Measurements from ENCODE around the gene MACF1.
"Not testable (repeated sequence)": the region's sequence is repeated elsewhere in the genome, so short reads cannot be mapped to it uniquely, and the experiment has no call there.

Gene MACF1

GRCh38 chr1:39441797-39442196 lies 237.3 kb downstream of the MACF1 start:
- no peak overlapping the region for H3K27ac ChIP-seq
- TF ChIP-seq CTCF (IDR thresholded peaks at IDR 0.05; ENCODE audit: low read depth, low read length): no peak
- H3K36me3 ChIP-seq: peaks cover 90% of the 10 kb centered on the region
- no peaks in the 10 kb centered on the region for H3K27me3 ChIP-seq (ENCODE audit: insufficient read depth, low read depth, severe bottlenecking)
- no peaks in the 10 kb centered on the region for H3K9me3 ChIP-seq (ENCODE audit: severe bottlenecking)
- DNase-seq: no peak
- no peak overlapping the region for H3K4me3 ChIP-seq (ENCODE audit: low read depth, low read length)

- DNase-seq: no peak
- Histone ChIP-seq H3K9me3 (ENCODE audit: severe bottlenecking) (no peaks in the 10 kb centered on the region), H3K27ac (no peak overlapping the region), H3K27me3 (ENCODE audit: insufficient read depth, low read depth, severe bottlenecking) (no peaks in the 10 kb centered on the region), H3K36me3 (peaks cover 93% of the 10 kb centered on the region), H3K4me3 (ENCODE audit: low read depth, low read length) (no peak overlapping the region)
- no peak for TF ChIP-seq CTCF (IDR thresholded peaks at IDR 0.05; ENCODE audit: low read depth, low read length)
These were observed 241.1 kb downstream of the MACF1 start for GRCh38 chr1:39445573-39445972.

- no peak for DNase-seq
- Histone ChIP-seq H3K9me3 (ENCODE audit: severe bottlenecking) (no peaks in the 10 kb centered on the region), H3K27me3 (ENCODE audit: insufficient read depth, low read depth, severe bottlenecking) (no peaks in the 10 kb centered on the region), H3K27ac (no peak overlapping the region), H3K36me3 (peaks cover 92% of the 10 kb centered on the region), H3K4me3 (ENCODE audit: low read depth, low read length) (no peak overlapping the region)
- no peak for TF ChIP-seq CTCF (IDR thresholded peaks at IDR 0.05; ENCODE audit: low read depth, low read length)
These were observed 242.6 kb downstream of the MACF1 start for GRCh38 chr1:39446986-39447567.

- not testable (repeated sequence) for H3K9me3 ChIP-seq (ENCODE audit: severe bottlenecking); H3K27me3 ChIP-seq (ENCODE audit: insufficient read depth, low read depth, severe bottlenecking); H3K4me3 ChIP-seq (ENCODE audit: low read depth, low read length); H3K27ac ChIP-seq; DNase-seq
- H3K36me3 ChIP-seq: peaks cover 92% of the 10 kb centered on the region
These were observed 245.5 kb downstream of the MACF1 start for GRCh38 chr1:39450041-39450440.

- no peak for TF ChIP-seq CTCF (IDR thresholded peaks at IDR 0.05; ENCODE audit: low read depth, low read length)
- H3K4me3 ChIP-seq (ENCODE audit: low read depth, low read length): no peak overlapping the region
- peaks cover 93% of the 10 kb centered on the region for H3K36me3 ChIP-seq
- H3K27me3 ChIP-seq (ENCODE audit: insufficient read depth, low read depth, severe bottlenecking): no peaks in the 10 kb centered on the region
- H3K9me3 ChIP-seq (ENCODE audit: severe bottlenecking): no peaks in the 10 kb centered on the region
- H3K27ac ChIP-seq: no peak overlapping the region
- DNase-seq: no peak
These were observed 246.6 kb downstream of the MACF1 start for GRCh38 chr1:39450956-39451606.

- no peak for DNase-seq
- Histone ChIP-seq H3K36me3 (peaks cover 96% of the 10 kb centered on the region), H3K27ac (no peak overlapping the region), H3K4me3 (ENCODE audit: low read depth, low read length) (no peak overlapping the region), H3K9me3 (ENCODE audit: severe bottlenecking) (no peaks in the 10 kb centered on the region), H3K27me3 (ENCODE audit: insufficient read depth, low read depth, severe bottlenecking) (no peaks in the 10 kb centered on the region)
- no peak for TF ChIP-seq CTCF (IDR thresholded peaks at IDR 0.05; ENCODE audit: low read depth, low read length)
These were observed 247.6 kb downstream of the MACF1 start for GRCh38 chr1:39452081-39452480.
